ENCODE results near the gene ARHGAP26. TPM values are rescaled to one million over a fixed set of nuclear protein-coding genes. Genes with fewer than 3 reads are reported as not detected.

Gene ARHGAP26
- total and polyA plus RNA-seq, 2 donors (not counting 3 experiments of a cell fraction or from before 2014, with no cell fraction given), result 3.1 to 16.2 TPM

DNA sequence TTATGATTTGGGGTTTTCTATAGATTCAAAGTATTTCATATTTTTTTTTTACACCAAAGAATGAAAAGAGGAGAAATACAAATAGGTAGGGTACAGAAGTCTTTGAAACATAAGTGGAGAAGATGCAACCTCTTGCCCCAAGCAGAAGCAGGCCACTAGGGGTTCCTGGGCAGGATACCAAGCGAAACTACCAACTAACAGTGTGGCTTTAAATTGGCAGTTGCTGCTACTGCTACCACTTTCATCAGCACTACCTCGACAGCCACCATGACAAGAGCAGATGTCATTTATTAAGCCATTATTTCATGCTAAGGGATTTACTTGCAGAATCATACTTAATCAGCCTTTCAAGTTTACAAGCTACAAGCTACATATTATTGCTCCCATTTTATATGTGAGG is 345.2 kb downstream of the ARHGAP26 start:
- DNase-seq (ENCODE audit: low read depth, low spot score) (no peak), FAIRE-seq (no peak)
- Histone ChIP-seq H3K27ac (ENCODE audit: insufficient read depth, low read depth, low read length) (no peak overlapping the region), H3K4me2 (ENCODE audit: insufficient read depth, low read length) (no peak overlapping the region), H3K79me2 (ENCODE audit: control insufficient read depth, insufficient read depth, low read length) (no peaks in the 10 kb centered on the region), H4K20me1 (replicated peaks; ENCODE audit: control insufficient read depth, extremely low read depth, insufficient read depth, low read length) (no peaks in the 10 kb centered on the region), H3K4me1 (ENCODE audit: control insufficient read depth, extremely low read depth, insufficient read depth, low read length) (no peaks in the 10 kb centered on the region), H3K27me3 (ENCODE audit: control insufficient read depth in 2 of 2, insufficient read depth in 2 of 2, low read length in 2 of 2) (no peaks in the 10 kb centered on the region), H3K9ac (replicated peaks; ENCODE audit: extremely low read depth, insufficient read depth, low read length) (no peak overlapping the region), H3K9me1 (replicated peaks; ENCODE audit: control insufficient read depth, extremely low read depth, insufficient read depth, low read length) (no peaks in the 10 kb centered on the region), H3K4me3 (replicated peaks in 1 of 3; ENCODE audit: insufficient read depth in 1 of 3, low read depth in 1 of 3, low read length in 3 of 3) (no peak overlapping the region), H3K36me3 (ENCODE audit: control insufficient read depth in 2 of 2, extremely low read depth in 1 of 2, insufficient read depth in 2 of 2, low read length in 2 of 2) (no peaks in the 10 kb centered on the region), H3K9me3 (replicated peaks; ENCODE audit: control insufficient read depth, insufficient read depth, low read length) (no peaks in the 10 kb centered on the region), H2AFZ (ENCODE audit: low read depth, low read length) (no peak overlapping the region)
- TF ChIP-seq, protein P1, sequence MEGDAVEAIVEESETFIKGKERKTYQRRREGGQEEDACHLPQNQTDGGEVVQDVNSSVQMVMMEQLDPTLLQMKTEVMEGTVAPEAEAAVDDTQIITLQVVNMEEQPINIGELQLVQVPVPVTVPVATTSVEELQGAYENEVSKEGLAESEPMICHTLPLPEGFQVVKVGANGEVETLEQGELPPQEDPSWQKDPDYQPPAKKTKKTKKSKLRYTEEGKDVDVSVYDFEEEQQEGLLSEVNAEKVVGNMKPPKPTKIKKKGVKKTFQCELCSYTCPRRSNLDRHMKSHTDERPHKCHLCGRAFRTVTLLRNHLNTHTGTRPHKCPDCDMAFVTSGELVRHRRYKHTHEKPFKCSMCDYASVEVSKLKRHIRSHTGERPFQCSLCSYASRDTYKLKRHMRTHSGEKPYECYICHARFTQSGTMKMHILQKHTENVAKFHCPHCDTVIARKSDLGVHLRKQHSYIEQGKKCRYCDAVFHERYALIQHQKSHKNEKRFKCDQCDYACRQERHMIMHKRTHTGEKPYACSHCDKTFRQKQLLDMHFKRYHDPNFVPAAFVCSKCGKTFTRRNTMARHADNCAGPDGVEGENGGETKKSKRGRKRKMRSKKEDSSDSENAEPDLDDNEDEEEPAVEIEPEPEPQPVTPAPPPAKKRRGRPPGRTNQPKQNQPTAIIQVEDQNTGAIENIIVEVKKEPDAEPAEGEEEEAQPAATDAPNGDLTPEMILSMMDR (IDR thresholded peaks at IDR 0.05; ENCODE audit: extremely low read depth in 1 of 2, insufficient read depth in 1 of 2, low read depth in 1 of 2, low read length in 2 of 2), result no peak
- ChIA-PET POLR2A (no interaction called here), CTCF (no interaction called here)
- BruUV-seq (replicated peaks), result no TSS peak
- dilution Hi-C loops (cut with MboI; ENCODE audit: extremely low pct_ligation_motif_present, low sequenced_read_pairs), result no loop called here
- intact Hi-C loops (cut with micrococcal nuclease), result no loop called here

- no TSS peak for BruUV-seq (replicated peaks)
- ChIA-PET POLR2A (no interaction called here), CTCF (interaction anchor here (1.0 to 1.7 kb wide), 4 partner anchors 8 to 404 kb away, joined by 3 to 7 read pairs (median 4); no protein-coding TSS in a partner anchor)
- no peaks in the 10 kb centered on the region for H3K9me3 ChIP-seq (replicated peaks; ENCODE audit: control insufficient read depth, insufficient read depth, low read length)
- intact Hi-C loops (cut with micrococcal nuclease) (no loop called here), dilution Hi-C loops (cut with MboI; ENCODE audit: extremely low pct_ligation_motif_present, low sequenced_read_pairs) (no loop called here)
- no peak for DNase-seq (ENCODE audit: low read depth, low spot score)
- no peaks in the 10 kb centered on the region for H3K4me1 ChIP-seq (ENCODE audit: control insufficient read depth, extremely low read depth, insufficient read depth, low read length)
- no peak overlapping the region for H3K9ac ChIP-seq (replicated peaks; ENCODE audit: extremely low read depth, insufficient read depth, low read length)
- TF ChIP-seq MAX (IDR thresholded peaks at IDR 0.05; ENCODE audit: insufficient read depth, insufficient read length) (no peak), GATA2 (IDR thresholded peaks at IDR 0.05; ENCODE audit: insufficient read depth, insufficient read length, low read depth, low read length) (no peak)
- TF ChIP-seq, protein P1 (IDR thresholded peaks at IDR 0.05; ENCODE audit: extremely low read depth in 1 of 2, insufficient read depth in 1 of 2, low read depth in 1 of 2, low read length in 2 of 2), result no peak
- no peak overlapping the region for H3K4me2 ChIP-seq (ENCODE audit: insufficient read depth, low read length)
- H2AFZ ChIP-seq (ENCODE audit: low read depth, low read length), result no peak overlapping the region
- H3K27ac ChIP-seq (ENCODE audit: insufficient read depth, low read depth, low read length), result no peak overlapping the region
- H3K4me3 ChIP-seq (replicated peaks in 1 of 3; ENCODE audit: insufficient read depth in 1 of 3, low read depth in 1 of 3, low read length in 3 of 3), result no peak overlapping the region
- H3K36me3 ChIP-seq (ENCODE audit: control insufficient read depth in 2 of 2, extremely low read depth in 1 of 2, insufficient read depth in 2 of 2, low read length in 2 of 2), result no peaks in the 10 kb centered on the region
- H3K79me2 ChIP-seq (ENCODE audit: control insufficient read depth, insufficient read depth, low read length), result no peaks in the 10 kb centered on the region
- no peaks in the 10 kb centered on the region for H4K20me1 ChIP-seq (replicated peaks; ENCODE audit: control insufficient read depth, extremely low read depth, insufficient read depth, low read length)
- FAIRE-seq, result no peak
- no peaks in the 10 kb centered on the region for H3K27me3 ChIP-seq (ENCODE audit: control insufficient read depth in 2 of 2, insufficient read depth in 2 of 2, low read length in 2 of 2)
- no peaks in the 10 kb centered on the region for H3K9me1 ChIP-seq (replicated peaks; ENCODE audit: control insufficient read depth, extremely low read depth, insufficient read depth, low read length)
Observed at GRCh38 chr5:143116814-143117213, 346.6 kb downstream of the ARHGAP26 start.
